HS-27A (cell line): Measurements from ENCODE around the gene PARD3.

Source experiments
- DNase-seq: peaks from one replicate; pipeline ENCODE4 v3.0.0-alpha.2; 2012; ENCODE audit warnings: low read depth, missing footprints

Gene PARD3

GRCh38 chr10:34689053-34689452 is 126.0 kb downstream of the PARD3 start:
- DNase-seq, result no peak

GRCh38 chr10:34687434-34688210 is 127.5 kb downstream of the PARD3 start:
- DNase-seq, result no peak

- DNase-seq, result no peak
Observed at GRCh38 chr10:34682580-34682979, 132.5 kb downstream of the PARD3 start.

GRCh38 chr10:34681933-34682332 is 133.2 kb downstream of the PARD3 start:
- DNase-seq, result no peak

- no peak for DNase-seq
Observed at GRCh38 chr10:34679177-34679576, 135.9 kb downstream of the PARD3 start.

- DNase-seq, result no peak
Observed at GRCh38 chr10:34677591-34677990, 137.5 kb downstream of the PARD3 start.

- DNase-seq, result no peak
Observed at GRCh38 chr10:34677132-34677531, 138.0 kb downstream of the PARD3 start.

- no peak for DNase-seq
Observed at GRCh38 chr10:34674176-34674575, 140.9 kb downstream of the PARD3 start.

- no peak for DNase-seq
Observed at GRCh38 chr10:34670081-34670480, 145.0 kb downstream of the PARD3 start.

GRCh38 chr10:34669079-34669478 is 146.0 kb downstream of the PARD3 start:
- DNase-seq, result no peak

- DNase-seq, result no peak
Observed at GRCh38 chr10:34667177-34667576, 147.9 kb downstream of the PARD3 start.

GRCh38 chr10:34666008-34666704 is 148.9 kb downstream of the PARD3 start:
- DNase-seq, result no peak

- DNase-seq, result no peak
Observed at GRCh38 chr10:34664706-34665105, 150.4 kb downstream of the PARD3 start.

- DNase-seq, result no peak
Observed at GRCh38 chr10:34661580-34661979, 153.5 kb downstream of the PARD3 start.

GRCh38 chr10:34658934-34659333 is 156.2 kb downstream of the PARD3 start:
- no peak for DNase-seq

GRCh38 chr10:34656661-34657060 is 158.4 kb downstream of the PARD3 start:
- no peak for DNase-seq

- no peak for DNase-seq
Observed at GRCh38 chr10:34655286-34656170, 159.6 kb downstream of the PARD3 start.

- DNase-seq, result no peak
Observed at GRCh38 chr10:34654211-34654610, 160.9 kb downstream of the PARD3 start.

GRCh38 chr10:34653530-34653929 is 161.6 kb downstream of the PARD3 start:
- DNase-seq, result no peak

GRCh38 chr10:34651416-34652195 is 163.5 kb downstream of the PARD3 start:
- no peak for DNase-seq

GRCh38 chr10:34650156-34650555 is 164.9 kb downstream of the PARD3 start:
- DNase-seq, result no peak

GRCh38 chr10:34649385-34649784 is 165.7 kb downstream of the PARD3 start:
- no peak for DNase-seq
